GM21723 (cell line): Measurements from ENCODE around the gene TRIM28.
A peak's percentile ranks its signal among the peaks of the same experiment; 100 is the strongest.
"Not testable (repeated sequence)": the region's sequence is repeated elsewhere in the genome, so short reads cannot be mapped to it uniquely, and the experiment has no call there.

ENCODE experiments used
- ATAC-seq: cut with Tn5 transposase; IDR thresholded peaks from one replicate; pipeline ENCODE4 v1.9.1; 2021; ENCODE audit warnings: mild to moderate bottlenecking, moderate library complexity; ENCODE audit not compliant: unreplicated experiment

Gene TRIM28

GRCh38 chr19:58518256-58519086 lies 25.4 kb upstream of the TRIM28 start:
- ATAC-seq, result no peak

GRCh38 chr19:58519087-58519354 lies 24.8 kb upstream of the TRIM28 start:
- peak; percentile 23 for ATAC-seq

- ATAC-seq, result peak; percentile 65
These were observed 24.3 kb upstream of the TRIM28 start, which contains the start of gene ZBTB45 for GRCh38 chr19:58519355-58520256. Gene ZBTB45 (minus strand): TSS chr19:58519810. CDS start chr19:58517673, 2,137 bp downstream.

GRCh38 chr19:58520257-58520599 lies 23.6 kb upstream of the TRIM28 start:
- no peak for ATAC-seq

- ATAC-seq, result no peak
These were observed 22.2 kb upstream of the TRIM28 start for GRCh38 chr19:58521651-58522050.

- ATAC-seq, result no peak
These were observed 21.2 kb upstream of the TRIM28 start for GRCh38 chr19:58522709-58523108.

GRCh38 chr19:58529405-58529804 lies 14.5 kb upstream of the TRIM28 start:
- no peak for ATAC-seq

- no peak for ATAC-seq
These were observed 12.6 kb upstream of the TRIM28 start for GRCh38 chr19:58531034-58531840.

GRCh38 chr19:58535857-58536256 lies 8.0 kb upstream of the TRIM28 start:
- ATAC-seq, result no peak

GRCh38 chr19:58536852-58537798 lies 6.7 kb upstream of the TRIM28 start:
- no peak for ATAC-seq

- no peak for ATAC-seq
These were observed 5.4 kb upstream of the TRIM28 start for GRCh38 chr19:58538257-58539168.

- ATAC-seq, result not testable (repeated sequence)
These were observed 4.7 kb upstream of the TRIM28 start for GRCh38 chr19:58539169-58539559.

- not testable (repeated sequence) for ATAC-seq
These were observed 1.1 kb upstream of the TRIM28 start for GRCh38 chr19:58542641-58543372.

- ATAC-seq, result peak; percentile 44
These were observed 874 bp downstream of the TRIM28 start for GRCh38 chr19:58544591-58545285.

GRCh38 chr19:58545286-58546018 lies 1.6 kb downstream of the TRIM28 start:
- ATAC-seq, result no peak

- ATAC-seq, result no peak
These were observed 2.2 kb downstream of the TRIM28 start for GRCh38 chr19:58546019-58546530.
